H1 (cell line): ENCODE data around the gene VIPR1. TPM values are rescaled to one million over a fixed set of nuclear protein-coding genes. Genes with fewer than 3 reads are reported as not detected.
A peak's percentile ranks its signal among the peaks of the same experiment; 100 is the strongest.

Experiments
- CTCF ChIA-PET: fragments of 300-600 bp; sonication (Branson Sonifier 250); formaldehyde crosslinking; loops from one replicate; lab custom pipeline; 2021; ENCODE audit not compliant: partially characterized antibody; lab: Charles Lee
- POLR2A ChIA-PET: fragments of 300-600 bp; sonication (Branson Sonifier 250); formaldehyde crosslinking; loops from one replicate; lab custom pipeline; 2021; ENCODE audit warnings: inconsistent platforms; ENCODE audit not compliant: partially characterized antibody; lab: Charles Lee
- DNase-seq, 2 experiments: peaks; one replicate each; pipeline versions ENCODE4 v3.0.0 to v3.0.0-alpha.2; 2010 to 2022; ENCODE audit warnings: low spot score in 2 of 2, low read depth in 1 of 2, mixed read lengths in 1 of 2
- FAIRE-seq: peaks from 2 replicates; lab custom pipeline; 2011; peaks lifted over from hg19 to GRCh38; lab: Jason Lieb, UNC
- H2AFZ ChIP-seq: 2 replicates; pipeline ENCODE4 v1.8.1; 2012; ENCODE audit warnings: low read length, inconsistent platforms
- H2AK5ac ChIP-seq: 2 replicates; pipeline ENCODE4 v1.6.1; 2013; ENCODE audit warnings: low read depth, low read length
- H2BK120ac ChIP-seq: replicated peaks from 2 replicates; pipeline ENCODE3; 2013; ENCODE audit warnings: low read depth, low read length, inconsistent platforms
- H2BK12ac ChIP-seq: 2 replicates; pipeline ENCODE4 v1.6.1; 2013; ENCODE audit warnings: low read depth, low read length
- H2BK15ac ChIP-seq: 2 replicates; pipeline ENCODE4 v1.6.1; 2013; ENCODE audit warnings: low read length
- H2BK20ac ChIP-seq: 2 replicates; pipeline ENCODE4 v1.6.1; 2013; ENCODE audit warnings: low read length
- H2BK5ac ChIP-seq: 2 replicates; pipeline ENCODE4 v1.6.1; 2013; ENCODE audit warnings: low read depth, low read length
- H3K14ac ChIP-seq: 2 replicates; pipeline ENCODE4 v1.6.1; 2013; ENCODE audit warnings: inconsistent platforms; ENCODE audit not compliant: insufficient read length
- H3K18ac ChIP-seq: 2 replicates; pipeline ENCODE4 v1.6.1; 2013; ENCODE audit warnings: low read length; ENCODE audit errors: extremely low read depth
- H3K23ac ChIP-seq: 2 replicates; pipeline ENCODE4 v1.6.1; 2013; ENCODE audit warnings: inconsistent platforms; ENCODE audit not compliant: insufficient read length
- H3K23me2 ChIP-seq: 2 replicates; pipeline ENCODE4 v1.6.1; 2013; ENCODE audit warnings: low read depth, low read length
- H3K27ac ChIP-seq: 2 replicates; pipeline ENCODE4 v1.6.1; 2011; ENCODE audit warnings: low read depth, low read length, inconsistent platforms
- H3K27me3 ChIP-seq, 4 experiments: replicated peaks in 1 of 4; 1 replicate in 1 of 4; 2 replicates in 3 of 4; pipeline versions ENCODE4 v1.6.1 to v1.8.1; 2011 to 2013; ENCODE audit warnings: low read length in 3 of 4, mild to moderate bottlenecking in 3 of 4, inconsistent platforms in 2 of 4, mixed read lengths in 2 of 4, moderate library complexity in 1 of 4; ENCODE audit not compliant: control insufficient read depth in 3 of 4, insufficient read depth in 3 of 4; ENCODE audit errors: extremely low read depth in 1 of 4
- H3K36me3 ChIP-seq, 4 experiments: 2 replicates each; pipeline versions ENCODE4 v1.6.1 to v1.8.1; 2011 to 2013; ENCODE audit warnings: mild to moderate bottlenecking in 4 of 4, low read length in 3 of 4, moderate library complexity in 2 of 4, control low read depth in 1 of 4, inconsistent platforms in 1 of 4; ENCODE audit not compliant: insufficient read depth in 4 of 4, control insufficient read depth in 2 of 4
- H3K4ac ChIP-seq: replicated peaks from 2 replicates; pipeline ENCODE3; 2013; ENCODE audit warnings: low read length, low read depth, mixed read lengths, inconsistent platforms; ENCODE audit not compliant: insufficient read length
- H3K4me1 ChIP-seq, 4 experiments: replicated peaks in 1 of 4; 1 replicate in 1 of 4; 2 replicates in 3 of 4; pipeline versions ENCODE4 v1.6.1 to v1.8.1; 2011 to 2013; ENCODE audit warnings: low read length in 3 of 4, inconsistent platforms in 2 of 4, mixed read lengths in 1 of 4; ENCODE audit not compliant: insufficient read depth in 4 of 4, control insufficient read depth in 3 of 4
- H3K4me2 ChIP-seq, 2 experiments: 2 replicates each; pipeline versions ENCODE4 v1.6.1 to v1.8.1; 2011 to 2013; ENCODE audit warnings: low read depth in 2 of 2, low read length in 2 of 2, control low read depth in 1 of 2, inconsistent platforms in 1 of 2, mild to moderate bottlenecking in 1 of 2; ENCODE audit not compliant: insufficient read depth in 1 of 2
- H3K4me3 ChIP-seq, 4 experiments: fragments of 200-600, 300-600 bp in 1 of 4; sonication (generic), shearing (Covaris generic), sonication (Bioruptor Twin) in 1 of 4; 2 replicates each; pipeline versions ENCODE4 v1.5.1 to v1.8.1; 2011 to 2016; ENCODE audit warnings: low read length in 4 of 4, low read depth in 3 of 4, control low read depth in 2 of 4, inconsistent platforms in 2 of 4, mild to moderate bottlenecking in 2 of 4, mixed read lengths in 1 of 4, moderate library complexity in 1 of 4; ENCODE audit not compliant: insufficient read depth in 2 of 4; ENCODE audit errors: extremely low read depth in 1 of 4
- H3K56ac ChIP-seq: replicated peaks from 2 replicates; pipeline ENCODE3; 2013; ENCODE audit warnings: low read depth, mild to moderate bottlenecking, mixed read lengths, low read length, inconsistent platforms; ENCODE audit not compliant: insufficient read length
- H3K79me1 ChIP-seq: 2 replicates; pipeline ENCODE4 v1.6.1; 2013; ENCODE audit warnings: low read depth, low read length, control low read depth
- H3K79me2 ChIP-seq, 2 experiments: 2 replicates each; pipeline versions ENCODE4 v1.6.1 to v1.8.1; 2012 to 2013; ENCODE audit warnings: low read length in 2 of 2, mild to moderate bottlenecking in 2 of 2, inconsistent platforms in 1 of 2; ENCODE audit not compliant: insufficient read depth in 2 of 2, control insufficient read depth in 1 of 2
- H3K9ac ChIP-seq, 4 experiments: replicated peaks in 1 of 4; 1 replicate in 1 of 4; 2 replicates in 3 of 4; pipeline versions ENCODE4 v1.6.1 to v1.8.1; 2011 to 2013; ENCODE audit warnings: low read depth in 3 of 4, low read length in 3 of 4, control low read depth in 2 of 4, mild to moderate bottlenecking in 2 of 4, moderate library complexity in 2 of 4, inconsistent platforms in 1 of 4; ENCODE audit errors: extremely low read depth in 1 of 4
- H3K9me3 ChIP-seq, 2 experiments: 2 replicates each; pipeline versions ENCODE4 v1.6.1 to v1.8.1; 2012 to 2013; ENCODE audit warnings: mild to moderate bottlenecking in 2 of 2, moderate library complexity in 2 of 2, control low read depth in 1 of 2, inconsistent platforms in 1 of 2, low read depth in 1 of 2, low read length in 1 of 2, mixed read lengths in 1 of 2; ENCODE audit not compliant: insufficient read depth in 2 of 2
- H4K20me1 ChIP-seq, 2 experiments: replicated peaks in 1 of 2; 2 replicates each; pipeline versions ENCODE3 to v1.8.1; 2011 to 2013; ENCODE audit warnings: inconsistent platforms in 2 of 2, low read length in 2 of 2, mild to moderate bottlenecking in 1 of 2; ENCODE audit not compliant: insufficient read depth in 2 of 2, control insufficient read depth in 1 of 2
- H4K5ac ChIP-seq: 2 replicates; pipeline ENCODE4 v1.6.1; 2013; ENCODE audit warnings: low read length, low read depth, mixed read lengths, inconsistent platforms; ENCODE audit not compliant: insufficient read length
- H4K8ac ChIP-seq: 2 replicates; pipeline ENCODE4 v1.8.0; 2013; ENCODE audit warnings: mild to moderate bottlenecking, moderate library complexity, low read length, inconsistent platforms; ENCODE audit not compliant: insufficient read depth; ENCODE audit errors: extremely low read depth
- H4K91ac ChIP-seq: replicated peaks from 2 replicates; pipeline ENCODE3; 2013; ENCODE audit warnings: low read length, mixed read lengths, inconsistent platforms; ENCODE audit not compliant: insufficient read length
- ASH2L ChIP-seq: fragments of 200-600, 300-600 bp; sonication (generic); IDR thresholded peaks from one replicate; pipeline ENCODE4 v1.7.1; 2017; ENCODE audit warnings: low read length
- ATF3 ChIP-seq: IDR thresholded peaks from 2 replicates; pipeline ENCODE4 v1.6.1; 2011; ENCODE audit warnings: low read depth, mild to moderate bottlenecking, low read length; ENCODE audit not compliant: insufficient read depth
- BCL11A ChIP-seq, 2 experiments: IDR thresholded peaks; one replicate each; pipeline ENCODE4 v1.6.1; 2011; ENCODE audit warnings: low read depth in 2 of 2, low read length in 2 of 2, mild to moderate bottlenecking in 2 of 2
- EGR1 ChIP-seq: IDR thresholded peaks from 2 replicates; pipeline ENCODE4 v1.6.1; 2011; ENCODE audit warnings: low read depth, low read length, borderline replicate concordance
- KDM5A ChIP-seq: fragments of 200-600 bp; IDR thresholded peaks from 2 replicates; pipeline ENCODE4 v1.7.1; 2012; ENCODE audit warnings: mild to moderate bottlenecking, low read length, inconsistent platforms, mixed read lengths
- MAFK ChIP-seq: IDR thresholded peaks from 2 replicates; pipeline ENCODE4 v1.6.1; 2012; ENCODE audit warnings: low read depth, mild to moderate bottlenecking, improper control_type of control experiment, low read length
- TCF12 ChIP-seq: IDR thresholded peaks from 2 replicates; pipeline ENCODE4 v1.6.1; 2011; ENCODE audit warnings: low read depth, mild to moderate bottlenecking, low read length
- YY1 ChIP-seq: IDR thresholded peaks from 2 replicates; pipeline ENCODE4 v1.6.1; 2011; ENCODE audit warnings: low read depth, mild to moderate bottlenecking, low read length
- WGBS, 2 experiments: shearing (Covaris generic) in 1 of 2; methylation state at CpG; one replicate each; pipeline versions ENCODE4 v1.1.6 to v1.1.7; 2013 to 2015; ENCODE audit warnings: low lambda C conversion rate in 2 of 2, mixed read lengths in 2 of 2, inconsistent platforms in 1 of 2, low coverage in 1 of 2, missing lambda C conversion rate in 1 of 2; ENCODE audit not compliant: insufficient replicate concordance in 2 of 2, insufficient coverage in 1 of 2, insufficient read length in 1 of 2; ENCODE audit errors: extremely low coverage in 1 of 2, missing lambda C conversion rate in 1 of 2; 5-methylcytosine and 5-hydroxymethylcytosine counted together
- polyA plus RNA-seq, 7 experiments: library from polyadenylated mRNA; depleted of rRNA in 3 of 7; stranded (reverse) in 5 of 7; unstranded in 2 of 7; fragments of >200 nt in 5 of 7; fragments of 200-250 nt in 2 of 7; gene quantifications; 1 replicate in 5 of 7; 2 replicates in 1 of 7; 4 replicates in 1 of 7; pipeline versions ENCODE4 v1.2.1 to v1.2.3, GENCODE V29; 2011 to 2013; ENCODE audit warnings: missing spikeins in 2 of 7, mixed read lengths in 2 of 7
- total RNA-seq: library from RNA; stranded (reverse); fragmentation: NEBNext Ultra II Directional; extraction: Animal tissue kit (Norgen Biotek cat#: 25700); gene quantifications from 2 replicates; pipeline ENCODE4 v1.2.1, GENCODE V29; 2021

Gene VIPR1
- total and polyA plus RNA-seq, 2 of the 8 experiments (the other 6 are each of a cell fraction or from before 2014, with no cell fraction given) = 7.8 to 10.1 TPM

GRCh38 chr3:42507252-42507651 is 4.8 kb downstream of the VIPR1 start:
- Histone ChIP-seq H2BK120ac (no peak overlapping the region), H3K4me2 (peak overlapping the region in 1 of 2 experiments; percentile 18; a peak in 2 of 4 replicates), H2AK5ac (no peak overlapping the region), H3K9ac (no peak overlapping the region), H3K9me3 (no peaks in the 10 kb centered on the region), H2BK15ac (no peak overlapping the region), H3K79me1 (no peaks in the 10 kb centered on the region), H3K23ac (no peak overlapping the region), H2BK20ac (no peak overlapping the region), H3K18ac (no peak overlapping the region), H3K36me3 (no peaks in the 10 kb centered on the region; a peak in 1 of 8 replicates), H3K4me1 (peaks cover 0 to 12% (median 2%) of the 10 kb centered on the region in 4 experiments; a peak in 3 of 7 replicates), H3K27me3 (peaks cover 0 to 11% (median 8%) of the 10 kb centered on the region in 4 experiments; a peak in 5 of 7 replicates), H3K14ac (no peak overlapping the region), H2BK5ac (no peak overlapping the region), H3K4ac (no peak overlapping the region), H3K27ac (no peak overlapping the region), H4K91ac (no peak overlapping the region), H2AFZ (no peak overlapping the region), H4K5ac (no peak overlapping the region), H3K56ac (no peak overlapping the region), H2BK12ac (no peak overlapping the region), H4K8ac (no peak overlapping the region), H3K23me2 (peaks cover 6% of the 10 kb centered on the region), H3K79me2 (no peaks in the 10 kb centered on the region), H3K4me3 (no peak overlapping the region), H4K20me1 (peaks cover 0 to 4% of the 10 kb centered on the region in 2 experiments)
- POLR2A ChIA-PET = no interaction called here
- no peak for FAIRE-seq
- CTCF ChIA-PET = interaction anchor here (0.8 to 23.3 kb wide), 6 partner anchors 10 to 278 kb away, joined by 3 to 458 read pairs (median 4); no protein-coding TSS in a partner anchor
- WGBS, 2 experiments = 73% methylated on average over 7 of the region's 7 CpGs; no CpG with 5 or more reads in 1 of the 2 experiments
- no peak for DNase-seq
- TF ChIP-seq KDM5A (no peak), MAFK (no peak), ASH2L (no peak), TCF12 (no peak), BCL11A (IDR thresholded peaks at IDR 0.05; ENCODE audit: low read depth in 2 of 2, low read length in 2 of 2) (no peak), YY1 (no peak), EGR1 (no peak), ATF3 (no peak)
